Astrocyte (in vitro differentiated cells and primary cell): ENCODE data around the gene GPR39. TPM values are rescaled to one million over a fixed set of nuclear protein-coding genes. Genes with fewer than 3 reads are reported as not detected.

ENCODE experiments used
- DNase-seq: peaks from one replicate; pipeline ENCODE4 v3.0.0-alpha.2; 2010; ENCODE audit warnings: low read depth
- FAIRE-seq: peaks from 2 replicates; lab custom pipeline; 2011; peaks lifted over from hg19 to GRCh38; lab: Jason Lieb, UNC
- H2AFZ ChIP-seq: 2 replicates; pipeline ENCODE4 v1.6.0; 2012; ENCODE audit warnings: low read depth, low read length, inconsistent platforms
- H3K27ac ChIP-seq: 2 replicates; pipeline ENCODE4 v1.5.1; 2011; ENCODE audit warnings: low read depth, low read length, inconsistent platforms
- H3K27me3 ChIP-seq: 2 replicates; pipeline ENCODE4 v1.6.0; 2011; ENCODE audit warnings: low read length, inconsistent platforms; ENCODE audit not compliant: insufficient read depth
- H3K36me3 ChIP-seq: 2 replicates; pipeline ENCODE4 v1.5.1; 2011; ENCODE audit warnings: low read length, inconsistent platforms; ENCODE audit not compliant: insufficient read depth
- H3K4me1 ChIP-seq: 2 replicates; pipeline ENCODE4 v1.5.1; 2011; ENCODE audit warnings: low read length, inconsistent platforms; ENCODE audit not compliant: insufficient read depth
- H3K4me2 ChIP-seq: 2 replicates; pipeline ENCODE4 v1.6.0; 2012; ENCODE audit warnings: low read length, inconsistent platforms
- H3K4me3 ChIP-seq: 2 replicates; pipeline ENCODE4 v1.5.1; 2011; ENCODE audit warnings: low read depth, mild to moderate bottlenecking, low read length, inconsistent platforms; ENCODE audit not compliant: insufficient read depth
- H3K79me2 ChIP-seq: 2 replicates; pipeline ENCODE4 v1.6.0; 2012; ENCODE audit warnings: mild to moderate bottlenecking, low read length, inconsistent platforms; ENCODE audit not compliant: insufficient read depth
- H3K9ac ChIP-seq: 2 replicates; pipeline ENCODE4 v1.6.0; 2012; ENCODE audit warnings: mild to moderate bottlenecking, low read length, inconsistent platforms
- H3K9me3 ChIP-seq: 2 replicates; pipeline ENCODE4 v1.5.1; 2012; ENCODE audit warnings: low read depth, mild to moderate bottlenecking, low read length, inconsistent platforms; ENCODE audit not compliant: insufficient read depth
- H4K20me1 ChIP-seq: 2 replicates; pipeline ENCODE4 v1.6.0; 2012; ENCODE audit warnings: low read length, inconsistent platforms; ENCODE audit not compliant: insufficient read depth
- H3K27ac Mint-ChIP-seq: one replicate; pipeline ENCODE4 v1.8.0; 2021; ENCODE audit warnings: mild to moderate bottlenecking, mixed read lengths; ENCODE audit not compliant: unreplicated experiment
- H3K27me3 Mint-ChIP-seq: one replicate; pipeline ENCODE4 v1.8.0; 2021; ENCODE audit warnings: low read depth, mixed read lengths; ENCODE audit not compliant: unreplicated experiment
- H3K36me3 Mint-ChIP-seq: one replicate; pipeline ENCODE4 v1.8.0; 2021; ENCODE audit warnings: low read depth, mixed read lengths; ENCODE audit not compliant: unreplicated experiment
- H3K4me1 Mint-ChIP-seq: one replicate; pipeline ENCODE4 v1.8.0; 2021; ENCODE audit warnings: low read depth, mixed read lengths; ENCODE audit not compliant: unreplicated experiment
- H3K4me3 Mint-ChIP-seq: one replicate; pipeline ENCODE4 v1.8.0; 2021; ENCODE audit warnings: mild to moderate bottlenecking, moderate library complexity, mixed read lengths; ENCODE audit not compliant: unreplicated experiment
- H3K9me3 Mint-ChIP-seq: one replicate; pipeline ENCODE4 v1.8.0; 2021; ENCODE audit warnings: mild to moderate bottlenecking, mixed read lengths; ENCODE audit not compliant: unreplicated experiment
- CTCF ChIP-seq: IDR thresholded peaks from 2 replicates; pipeline ENCODE4 v1.5.1; 2011; ENCODE audit warnings: low read depth, mild to moderate bottlenecking, inconsistent platforms, low read length, moderate library complexity; ENCODE audit not compliant: insufficient read depth
- EZH2 ChIP-seq: IDR thresholded peaks from 2 replicates; pipeline ENCODE4 v1.6.1; 2012; ENCODE audit warnings: mild to moderate bottlenecking, low read length, inconsistent platforms; ENCODE audit not compliant: insufficient read depth
- total RNA-seq: library from RNA; stranded (reverse); gene quantifications from 2 replicates; pipeline ENCODE4 v1.2.1, GENCODE V29; 2021

The GPR39 gene
- total RNA-seq, 1 donor from 2014 or later = 4.4 TPM

DNA sequence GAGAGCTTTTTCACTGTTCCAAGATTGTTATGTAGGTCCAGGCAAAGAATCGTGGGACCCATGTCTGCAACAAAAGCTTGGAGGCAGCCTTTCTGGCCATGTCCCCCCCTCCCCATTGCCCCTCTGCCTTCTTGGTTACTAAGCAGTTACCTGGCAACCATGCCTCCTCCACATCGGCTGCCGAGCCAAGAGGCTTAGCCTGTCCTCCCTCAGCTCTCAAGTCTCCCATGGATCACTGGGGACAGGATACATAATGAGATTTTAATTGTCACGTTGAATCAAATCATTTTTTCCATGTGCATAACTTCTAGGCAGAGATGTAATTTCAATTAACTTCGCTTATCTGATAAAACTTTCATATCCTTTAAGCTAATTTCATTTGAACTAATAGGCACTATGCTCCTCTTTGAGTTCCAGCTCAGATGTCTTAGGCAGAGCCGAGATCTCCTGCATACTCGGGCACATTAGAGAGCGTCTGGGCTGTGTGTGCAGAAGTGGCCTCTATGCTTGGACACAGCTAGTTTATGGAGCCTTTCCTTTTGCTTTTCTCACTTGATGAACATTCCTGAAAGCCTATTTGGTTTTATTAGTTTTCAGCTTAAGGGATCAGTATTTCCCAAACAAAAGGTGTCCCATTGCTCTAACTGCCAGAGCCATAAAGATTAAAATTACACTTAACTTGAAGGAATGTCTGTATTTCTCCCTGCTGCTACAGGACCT, 172.7 kb downstream of the GPR39 start:
- Histone ChIP-seq H3K79me2 (no peaks in the 10 kb centered on the region), H3K4me3 (no peak overlapping the region), H3K27ac (no peak overlapping the region), H2AFZ (no peak overlapping the region), H3K4me2 (no peak overlapping the region), H3K27me3 (no peaks in the 10 kb centered on the region), H3K4me1 (peaks cover 3% of the 10 kb centered on the region), H3K36me3 (no peaks in the 10 kb centered on the region), H4K20me1 (peaks cover 2% of the 10 kb centered on the region), H3K9ac (no peak overlapping the region), H3K9me3 (no peaks in the 10 kb centered on the region)
- no peaks in the 10 kb centered on the region for H3K36me3 Mint-ChIP-seq
- H3K27ac Mint-ChIP-seq = no peak overlapping the region
- H3K9me3 Mint-ChIP-seq = no peaks in the 10 kb centered on the region
- H3K27me3 Mint-ChIP-seq = peaks cover 2% of the 10 kb centered on the region
- TF ChIP-seq EZH2 (no peak), CTCF (no peak)
- no peak overlapping the region for H3K4me3 Mint-ChIP-seq
- no peak for FAIRE-seq
- H3K4me1 Mint-ChIP-seq = peaks cover 11% of the 10 kb centered on the region
- no peak for DNase-seq

DNA sequence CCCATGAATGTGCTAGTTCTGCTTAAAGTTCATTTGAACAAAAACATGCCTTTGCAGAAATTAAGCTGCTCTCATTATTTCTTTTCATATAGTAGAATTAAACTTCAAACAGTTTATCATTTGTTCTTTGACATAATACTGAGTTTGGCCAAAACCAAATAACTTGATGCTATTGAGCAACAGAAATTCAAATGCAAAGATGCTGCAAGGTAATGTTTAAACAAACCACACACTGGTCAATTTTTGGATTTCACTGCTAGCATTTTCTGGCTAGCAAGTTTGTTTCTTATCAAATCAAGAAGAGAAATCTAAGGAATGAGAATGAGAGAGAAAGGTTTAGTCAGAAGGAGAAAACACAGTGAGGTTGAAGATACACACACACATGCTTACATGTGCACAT, 173.4 kb downstream of the GPR39 start:
- H3K4me1 ChIP-seq = peaks cover 3% of the 10 kb centered on the region
- no peaks in the 10 kb centered on the region for H3K36me3 ChIP-seq
- H3K36me3 Mint-ChIP-seq = no peaks in the 10 kb centered on the region
- no peak overlapping the region for H3K9ac ChIP-seq
- H2AFZ ChIP-seq = no peak overlapping the region
- H4K20me1 ChIP-seq = peaks cover 2% of the 10 kb centered on the region
- H3K4me1 Mint-ChIP-seq = peaks cover 11% of the 10 kb centered on the region
- H3K27ac Mint-ChIP-seq = no peak overlapping the region
- H3K9me3 ChIP-seq = no peaks in the 10 kb centered on the region
- no peak for FAIRE-seq
- no peaks in the 10 kb centered on the region for H3K9me3 Mint-ChIP-seq
- H3K27me3 ChIP-seq = no peaks in the 10 kb centered on the region
- H3K4me3 Mint-ChIP-seq = no peak overlapping the region
- H3K27me3 Mint-ChIP-seq = no peaks in the 10 kb centered on the region
- no peak overlapping the region for H3K4me3 ChIP-seq
- TF ChIP-seq EZH2 (no peak), CTCF (no peak)
- H3K79me2 ChIP-seq = no peaks in the 10 kb centered on the region
- no peak overlapping the region for H3K4me2 ChIP-seq
- no peak overlapping the region for H3K27ac ChIP-seq
- peak; percentile 11 for DNase-seq

DNA sequence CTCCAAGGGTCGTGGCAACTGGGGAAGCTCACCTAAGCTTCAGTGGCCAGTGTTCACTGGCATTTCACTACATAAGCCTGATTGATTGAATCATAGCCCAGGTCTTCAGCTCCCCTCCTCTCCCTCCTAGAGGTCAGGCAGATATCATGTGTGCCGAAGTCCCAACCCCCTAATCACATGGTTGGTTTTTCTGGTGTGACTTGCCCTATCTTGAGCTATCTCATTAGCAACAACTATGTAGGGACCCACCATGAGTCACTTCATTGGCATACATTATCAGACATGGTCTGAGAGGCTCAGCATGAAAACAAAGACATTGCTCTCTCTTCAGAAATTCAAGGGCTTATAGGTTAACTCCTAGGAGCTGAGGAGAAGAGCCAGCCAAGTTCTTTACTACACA, 176.6 kb downstream of the GPR39 start:
- no peaks in the 10 kb centered on the region for H3K9me3 ChIP-seq
- H3K4me1 ChIP-seq = peaks cover 3% of the 10 kb centered on the region
- H3K4me3 Mint-ChIP-seq = no peak overlapping the region
- H3K27me3 Mint-ChIP-seq = peaks cover 7% of the 10 kb centered on the region
- FAIRE-seq = no peak
- H3K79me2 ChIP-seq = no peaks in the 10 kb centered on the region
- no peak overlapping the region for H3K27ac ChIP-seq
- no peak overlapping the region for H3K9ac ChIP-seq
- no peak for TF ChIP-seq EZH2
- TF ChIP-seq CTCF = no peak
- no peaks in the 10 kb centered on the region for H3K36me3 ChIP-seq
- peaks cover 2% of the 10 kb centered on the region for H3K9me3 Mint-ChIP-seq
- H3K4me1 Mint-ChIP-seq = peaks cover 11% of the 10 kb centered on the region
- H4K20me1 ChIP-seq = peaks cover 6% of the 10 kb centered on the region
- no peak overlapping the region for H3K27ac Mint-ChIP-seq
- H3K4me2 ChIP-seq = peak overlapping the region; percentile 5
- H3K4me3 ChIP-seq = no peak overlapping the region
- H2AFZ ChIP-seq = no peak overlapping the region
- H3K27me3 ChIP-seq = no peaks in the 10 kb centered on the region
- peaks cover 3% of the 10 kb centered on the region for H3K36me3 Mint-ChIP-seq
- DNase-seq = peak; percentile 65
